IPS-NIHi11 (cell line): ENCODE results near the gene MAMDC4.

Source experiments
- DNase-seq: peaks from one replicate; pipeline ENCODE4 v3.0.0; 2012; ENCODE audit warnings: mixed read lengths, low spot score

Gene MAMDC4

GRCh38 chr9:136849960-136850865 is 1.9 kb upstream of the MAMDC4 start:
- no peak for DNase-seq

GRCh38 chr9:136850866-136851775 is 1.0 kb upstream of the MAMDC4 start:
- no peak for DNase-seq

GRCh38 chr9:136852664-136853595 is 784 bp downstream of the MAMDC4 start:
- DNase-seq = no peak

- DNase-seq = no peak
Measured at GRCh38 chr9:136853596-136854112, 1.5 kb downstream of the MAMDC4 start.

- no peak for DNase-seq
Measured at GRCh38 chr9:136854113-136854841, 2.1 kb downstream of the MAMDC4 start.

- no peak for DNase-seq
Measured at GRCh38 chr9:136854842-136855460, 2.8 kb downstream of the MAMDC4 start.

GRCh38 chr9:136855461-136856078 is 3.4 kb downstream of the MAMDC4 start:
- no peak for DNase-seq

- DNase-seq = no peak
Measured at GRCh38 chr9:136856079-136856476, 3.9 kb downstream of the MAMDC4 start.

GRCh38 chr9:136856541-136857141 is 4.5 kb downstream of the MAMDC4 start:
- no peak for DNase-seq

GRCh38 chr9:136857166-136857565 is 5.0 kb downstream of the MAMDC4 start:
- no peak for DNase-seq

- no peak for DNase-seq
Measured at GRCh38 chr9:136857581-136858412, 5.7 kb downstream of the MAMDC4 start.

GRCh38 chr9:136858452-136858843 is 6.3 kb downstream of the MAMDC4 start:
- no peak for DNase-seq

- no peak for DNase-seq
Measured at GRCh38 chr9:136858844-136859757, 7.0 kb downstream of the MAMDC4 start.

GRCh38 chr9:136860529-136860928 is 8.4 kb downstream of the MAMDC4 start:
- no peak for DNase-seq

GRCh38 chr9:136860933-136861873 is 9.1 kb downstream of the MAMDC4 start:
- no peak for DNase-seq

GRCh38 chr9:136861874-136862457 is 9.8 kb downstream of the MAMDC4 start:
- no peak for DNase-seq
